GM21723 (cell line): Measurements from ENCODE around the gene CACNA2D1.

Source experiments
- ATAC-seq: cut with Tn5 transposase; IDR thresholded peaks from one replicate; pipeline ENCODE4 v1.9.1; 2021; ENCODE audit warnings: mild to moderate bottlenecking, moderate library complexity; ENCODE audit not compliant: unreplicated experiment

CACNA2D1 gene

GRCh38 chr7:82289152-82289535 lies 154.4 kb downstream of the CACNA2D1 start:
- ATAC-seq: no peak

DNA sequence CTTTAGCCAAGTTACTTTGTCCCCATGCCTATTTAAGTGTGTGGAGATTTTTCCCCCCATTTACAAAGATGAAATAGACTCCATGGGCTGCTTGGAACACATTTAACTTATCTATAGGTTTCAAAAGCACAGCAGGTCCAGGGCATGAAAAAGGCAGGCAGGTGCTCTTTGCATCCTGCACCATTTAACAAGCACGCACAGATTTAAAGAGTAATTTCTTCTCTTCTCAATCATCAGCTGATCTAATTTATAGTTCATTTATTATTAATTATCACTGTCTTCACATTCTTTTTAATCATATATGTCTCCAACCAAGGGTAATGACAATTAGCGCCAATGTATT lies 156.8 kb downstream of the CACNA2D1 start:
- ATAC-seq: no peak

- no peak for ATAC-seq
These were observed 157.3 kb downstream of the CACNA2D1 start for GRCh38 chr7:82286096-82286797.

GRCh38 chr7:82284936-82285519 lies 158.5 kb downstream of the CACNA2D1 start:
- ATAC-seq: no peak

DNA sequence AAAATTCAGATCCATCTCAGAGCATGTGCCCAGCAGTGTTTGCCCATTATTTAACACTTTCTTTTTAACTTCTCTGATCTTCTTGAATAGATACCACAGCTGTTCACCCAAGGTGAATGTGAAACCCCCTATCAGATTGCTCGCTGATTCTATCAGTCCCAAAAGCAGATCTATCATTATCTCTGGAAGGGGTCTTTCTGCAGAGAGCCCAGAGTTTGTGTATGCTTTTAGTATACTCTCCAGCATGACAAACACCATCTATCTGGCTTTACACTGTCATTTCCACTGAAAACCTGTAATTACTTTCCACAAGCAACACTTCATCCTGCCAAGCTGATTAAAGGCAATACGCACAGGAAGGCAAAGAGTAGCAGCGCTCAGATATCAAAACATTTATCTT lies 168.2 kb downstream of the CACNA2D1 start:
- ATAC-seq: no peak

- no peak for ATAC-seq
These were observed 168.9 kb downstream of the CACNA2D1 start for GRCh38 chr7:82274681-82275080.

- ATAC-seq: no peak
These were observed 169.7 kb downstream of the CACNA2D1 start for GRCh38 chr7:82273886-82274285.

- ATAC-seq: no peak
These were observed 172.7 kb downstream of the CACNA2D1 start for GRCh38 chr7:82270870-82271269.

DNA sequence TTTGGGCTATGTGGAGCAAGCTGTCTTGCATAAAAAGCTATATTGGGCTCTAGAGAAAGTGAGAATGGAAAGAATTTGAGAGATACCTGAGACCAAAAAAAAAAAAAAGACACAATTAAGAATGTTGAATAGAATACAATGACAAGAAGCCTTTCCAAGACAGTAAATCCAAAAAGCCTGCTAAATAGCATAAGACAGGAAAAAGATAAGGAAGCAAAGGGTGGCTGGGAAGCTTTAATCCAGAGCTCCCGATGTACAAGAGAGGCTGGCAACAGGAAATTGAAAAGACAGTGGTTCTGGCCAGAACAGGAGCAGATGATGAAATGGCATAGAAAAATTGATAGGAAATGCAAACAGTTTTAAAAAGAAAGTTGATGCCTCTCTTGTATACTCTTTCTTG lies 174.9 kb downstream of the CACNA2D1 start:
- ATAC-seq: no peak

GRCh38 chr7:82266081-82266480 lies 177.5 kb downstream of the CACNA2D1 start:
- ATAC-seq: no peak

- no peak for ATAC-seq
These were observed 178.7 kb downstream of the CACNA2D1 start for GRCh38 chr7:82264783-82265305.

- no peak for ATAC-seq
These were observed 179.4 kb downstream of the CACNA2D1 start for GRCh38 chr7:82263920-82264782.

DNA sequence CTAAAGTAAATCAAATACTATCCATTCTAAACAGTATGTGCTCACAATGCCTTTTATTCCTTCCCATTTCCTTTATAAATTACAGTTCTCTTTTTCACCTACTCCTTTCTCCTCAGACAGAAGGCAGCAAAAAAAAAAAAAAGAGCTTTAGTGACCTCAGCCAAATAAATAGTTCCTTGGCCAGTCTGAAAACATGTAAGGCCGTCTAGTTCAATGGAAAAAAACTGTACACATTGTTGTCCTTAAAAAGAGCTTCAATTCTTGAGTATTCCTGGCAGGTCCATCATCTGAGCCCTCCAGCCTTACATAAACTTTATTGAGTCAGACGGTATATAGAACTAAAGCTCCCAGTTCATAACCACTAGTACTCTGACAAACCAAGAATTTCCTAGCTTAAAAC lies 185.4 kb downstream of the CACNA2D1 start:
- no peak for ATAC-seq

DNA sequence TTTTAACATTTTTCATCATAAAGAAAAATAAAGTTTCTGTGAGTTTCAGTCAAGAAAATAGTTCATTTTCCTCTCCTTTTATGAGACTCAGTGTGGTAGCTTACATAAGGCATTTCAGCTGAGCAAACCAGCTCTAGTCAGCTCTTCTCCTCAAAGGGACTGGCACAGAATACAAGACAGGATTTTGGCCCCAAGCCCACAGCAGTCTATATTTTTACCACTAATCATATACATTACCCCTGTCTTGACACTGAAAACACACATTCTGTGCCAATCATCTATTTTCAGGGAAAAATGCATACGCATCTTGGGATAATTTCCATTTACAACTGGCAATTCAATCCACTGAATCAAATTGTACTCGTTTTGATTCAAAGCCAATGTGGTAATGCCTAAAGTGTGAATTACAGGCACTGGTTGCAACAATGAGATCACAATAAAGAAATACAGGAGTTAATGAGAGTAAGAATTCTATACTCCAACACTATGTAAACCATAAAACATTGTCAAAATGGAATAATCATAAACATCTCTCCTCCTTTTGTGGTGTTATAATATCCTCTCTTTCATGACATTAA lies 186.4 kb downstream of the CACNA2D1 start:
- no peak for ATAC-seq

DNA sequence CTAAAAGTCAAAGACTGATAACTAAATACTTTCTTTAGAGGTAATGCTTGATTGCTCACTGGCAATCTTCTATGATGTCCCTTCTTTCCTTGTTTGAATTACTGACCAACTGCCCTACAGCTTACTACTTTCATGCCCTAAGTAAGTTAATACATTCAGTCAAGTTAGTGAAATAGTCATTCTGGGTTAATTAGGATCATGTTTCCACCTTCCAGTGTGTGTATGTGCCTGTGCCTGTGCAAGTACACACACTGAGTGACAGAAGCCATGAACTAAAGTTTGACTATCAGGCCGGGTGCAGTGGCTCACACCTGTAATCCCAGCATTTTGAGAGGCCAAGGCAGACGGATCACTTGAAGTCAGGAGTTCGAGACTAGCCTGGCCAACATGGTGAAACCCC lies 187.9 kb downstream of the CACNA2D1 start:
- ATAC-seq: no peak

DNA sequence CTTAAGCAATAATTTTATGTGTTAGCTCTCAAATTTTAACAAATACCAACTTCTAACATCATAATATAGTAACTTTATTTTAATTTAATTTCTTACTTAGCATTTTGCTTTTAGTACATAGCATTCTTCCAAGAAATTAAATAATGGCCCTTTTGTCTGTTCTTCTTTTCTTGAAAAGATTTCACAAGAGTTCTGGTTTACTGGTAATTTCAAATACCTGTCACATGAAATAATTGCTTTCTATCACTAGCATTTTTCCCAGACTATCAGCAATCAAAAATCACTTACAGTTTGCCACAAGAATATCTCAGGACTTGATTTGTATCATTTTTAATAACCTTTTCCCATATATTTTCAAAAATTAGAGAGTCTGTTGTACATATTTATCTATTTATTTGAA lies 193.0 kb downstream of the CACNA2D1 start:
- no peak for ATAC-seq

GRCh38 chr7:82249979-82250378 lies 193.6 kb downstream of the CACNA2D1 start:
- ATAC-seq: no peak

GRCh38 chr7:82247814-82248433 lies 195.7 kb downstream of the CACNA2D1 start:
- no peak for ATAC-seq

DNA sequence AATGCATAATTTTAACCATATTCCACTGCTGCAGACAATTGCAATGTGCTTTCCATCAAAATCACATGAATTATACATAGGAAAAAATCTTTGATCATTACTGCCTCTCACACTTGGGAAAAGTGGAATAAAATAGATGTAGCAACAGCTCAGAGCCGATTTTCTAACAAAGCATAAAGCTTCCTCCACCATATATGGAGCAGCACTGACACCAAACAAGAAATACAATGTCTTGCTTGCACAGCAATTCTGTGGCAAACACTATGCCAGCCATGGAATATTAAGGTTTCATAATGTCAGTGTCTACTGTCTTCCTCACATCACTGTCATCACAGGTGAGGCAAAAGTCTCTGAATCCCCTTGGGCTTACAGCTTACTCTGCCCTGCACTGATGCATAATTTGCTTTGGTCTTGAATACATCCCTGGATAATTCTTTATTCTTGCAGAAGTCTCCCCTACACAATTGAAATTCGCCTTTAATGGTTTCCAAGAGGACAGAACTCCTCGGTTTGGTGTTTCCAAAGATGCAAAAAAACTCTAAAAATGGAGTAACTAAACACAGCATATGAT lies 198.5 kb downstream of the CACNA2D1 start:
- no peak for ATAC-seq

- ATAC-seq: no peak
These were observed 202.2 kb downstream of the CACNA2D1 start for GRCh38 chr7:82241356-82241755.

DNA sequence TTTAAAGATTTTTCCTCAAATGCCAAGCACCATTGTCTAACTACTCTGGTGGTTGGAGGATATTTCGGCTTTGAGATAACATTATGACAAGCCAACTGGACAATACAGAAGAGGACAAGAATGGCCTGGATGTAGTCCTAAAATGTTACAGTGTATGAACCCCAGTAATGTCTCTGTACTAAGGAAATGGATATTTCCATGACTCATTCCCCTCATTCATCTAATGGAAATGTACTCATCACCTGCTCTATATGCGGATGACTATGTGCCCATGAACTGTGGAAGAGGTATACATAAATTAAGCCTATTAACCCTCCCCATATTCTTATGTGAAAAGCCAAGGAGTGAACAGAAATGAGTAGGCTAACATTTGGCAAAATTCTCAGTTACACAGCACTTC lies 207.9 kb downstream of the CACNA2D1 start:
- ATAC-seq: no peak
